ENCODE data around the gene HESX1. TPM values are rescaled to one million over a fixed set of nuclear protein-coding genes. Genes with fewer than 3 reads are reported as not detected.
A peak's percentile ranks its signal among the peaks of the same experiment; 100 is the strongest.

HESX1 gene
- total RNA-seq = not detected
- long read RNA-seq, partial matches to known transcripts = 0 of 1 reads
- long read RNA-seq, other reads (novel, unspliced or antisense) = 1 of 1 reads

DNA sequence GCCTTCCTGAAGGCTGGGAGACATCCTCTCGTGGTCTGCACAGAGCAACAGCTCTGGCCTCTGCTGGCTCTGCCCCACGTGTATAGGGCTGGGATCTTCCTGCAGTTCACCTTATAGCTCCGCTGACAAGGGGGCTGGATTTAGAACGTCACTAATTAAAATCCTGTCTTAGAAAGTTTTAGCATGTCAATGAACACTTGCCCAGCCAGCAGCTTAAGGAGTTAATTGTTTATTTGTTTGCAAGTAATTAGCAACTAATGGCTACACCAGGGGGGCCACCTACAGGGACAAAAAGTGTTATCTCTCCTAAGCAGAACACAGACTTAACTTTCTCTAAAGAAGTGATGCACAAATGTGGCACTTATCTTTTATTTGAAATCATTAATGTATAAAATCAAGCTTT is at the start of gene HESX1:
HESX1 (minus strand) TSS at position 84 of the 403 bp plus-strand sequence; CDS start at position 24, 60 bp downstream.
- DNase-seq (ENCODE audit: low spot score) = no peak

GRCh38 chr3:57244946-57245345 is 45.2 kb upstream of the HESX1 start:
- no peak for DNase-seq (ENCODE audit: low spot score)

GRCh38 chr3:57234613-57235575 is 35.1 kb upstream of the HESX1 start:
- no peak for DNase-seq (ENCODE audit: low spot score)

- DNase-seq (ENCODE audit: low spot score) = no peak
Measured at GRCh38 chr3:57233799-57234198, 34.0 kb upstream of the HESX1 start.

DNA sequence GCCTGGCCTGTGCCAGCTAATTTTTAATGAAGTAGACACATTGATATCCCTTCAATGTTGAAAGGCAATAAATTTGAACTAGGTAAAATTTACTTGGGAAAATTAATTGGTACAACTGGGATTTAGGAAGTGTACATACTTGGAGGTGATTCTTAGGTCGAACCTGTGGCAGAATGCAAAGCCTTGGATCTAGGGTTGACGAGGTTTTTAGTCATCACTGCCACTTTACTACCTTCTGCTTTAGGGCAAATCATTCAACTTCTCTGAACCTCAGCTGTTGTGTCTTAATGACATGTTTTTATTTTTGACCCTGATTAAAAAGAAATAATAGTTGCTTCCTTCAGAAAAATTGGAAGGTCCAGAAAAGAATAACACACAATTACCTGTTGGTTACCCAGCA is 30.2 kb upstream of the HESX1 start:
- no peak for DNase-seq (ENCODE audit: low spot score)

GRCh38 chr3:57227930-57228751 is 28.4 kb upstream of the HESX1 start:
- DNase-seq (ENCODE audit: low spot score) = no peak

- DNase-seq (ENCODE audit: low spot score) = peak; percentile 97
Measured at GRCh38 chr3:57227204-57227929, 27.6 kb upstream of the HESX1 start, which contains the start of gene APPL1. APPL1 (plus strand) TSS chr3:57227729; CDS start chr3:57227884, 155 bp downstream.

- DNase-seq (ENCODE audit: low spot score) = no peak
Measured at GRCh38 chr3:57226176-57226575, 26.4 kb upstream of the HESX1 start.

DNA sequence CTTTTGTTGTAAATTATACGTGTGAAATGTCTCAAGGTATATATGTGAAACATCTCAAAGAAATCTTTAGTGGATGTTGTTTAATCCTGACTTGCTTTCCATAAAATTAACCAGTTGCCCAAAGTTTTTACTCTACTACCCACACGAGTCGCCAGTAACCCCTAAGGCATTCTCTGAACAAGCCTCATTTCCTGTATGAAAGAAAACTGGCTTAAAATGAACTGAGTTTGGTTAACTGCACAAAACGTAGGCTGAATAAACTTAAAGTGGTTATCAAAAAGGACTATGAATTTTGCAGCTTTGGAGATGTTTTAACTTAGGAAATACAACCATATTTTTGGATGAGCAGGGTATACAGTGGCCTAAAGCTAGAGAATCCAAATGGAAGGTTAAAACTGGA is 25.1 kb upstream of the HESX1 start:
- no peak for DNase-seq (ENCODE audit: low spot score)

DNA sequence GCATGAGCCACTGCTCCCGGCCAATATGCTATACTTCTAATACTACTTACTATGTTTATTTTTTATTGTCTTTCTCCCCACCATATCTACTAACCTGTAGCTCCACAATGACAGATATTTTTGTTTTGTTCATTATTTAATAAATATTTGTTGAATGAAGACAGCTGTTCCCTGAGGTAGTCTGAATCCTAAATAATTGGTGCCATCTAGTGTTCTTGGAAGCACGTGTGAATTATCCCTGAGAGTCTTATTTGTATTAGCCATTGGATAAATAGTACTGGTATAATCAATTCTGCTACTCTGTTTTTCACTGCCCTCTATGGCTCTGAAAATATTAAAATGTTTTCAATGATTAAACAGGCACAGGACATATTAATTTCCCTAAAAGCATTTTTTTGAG is 22.1 kb upstream of the HESX1 start:
- no peak for DNase-seq (ENCODE audit: low spot score)

- DNase-seq (ENCODE audit: low spot score) = no peak
Measured at GRCh38 chr3:57206423-57206822, 6.6 kb upstream of the HESX1 start.

GRCh38 chr3:57194641-57195040 is 5.1 kb downstream of the HESX1 start:
- no peak for DNase-seq (ENCODE audit: low spot score)

DNA sequence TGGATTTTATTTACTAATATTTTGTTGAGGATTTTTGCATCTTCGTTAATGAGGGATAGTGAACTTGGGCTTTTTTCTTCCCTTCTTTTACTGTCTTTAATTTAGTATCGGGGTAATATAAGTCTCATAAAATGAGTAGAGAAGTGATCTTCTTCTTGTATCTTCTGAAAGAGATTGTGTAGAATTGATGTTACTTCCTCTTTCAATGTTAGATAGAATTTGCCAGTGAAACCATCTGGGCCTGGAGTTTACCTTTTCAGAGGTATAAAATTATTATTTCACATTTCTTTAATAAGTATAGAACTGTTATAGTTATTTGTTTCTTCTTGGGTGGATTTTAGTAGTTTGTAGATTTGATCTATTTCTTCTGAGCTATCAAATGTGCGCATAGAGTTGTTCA is 7.8 kb downstream of the HESX1 start:
- no peak for DNase-seq (ENCODE audit: low spot score)

GRCh38 chr3:57184526-57184925 is 15.3 kb downstream of the HESX1 start:
- no peak for DNase-seq (ENCODE audit: low spot score)

DNA sequence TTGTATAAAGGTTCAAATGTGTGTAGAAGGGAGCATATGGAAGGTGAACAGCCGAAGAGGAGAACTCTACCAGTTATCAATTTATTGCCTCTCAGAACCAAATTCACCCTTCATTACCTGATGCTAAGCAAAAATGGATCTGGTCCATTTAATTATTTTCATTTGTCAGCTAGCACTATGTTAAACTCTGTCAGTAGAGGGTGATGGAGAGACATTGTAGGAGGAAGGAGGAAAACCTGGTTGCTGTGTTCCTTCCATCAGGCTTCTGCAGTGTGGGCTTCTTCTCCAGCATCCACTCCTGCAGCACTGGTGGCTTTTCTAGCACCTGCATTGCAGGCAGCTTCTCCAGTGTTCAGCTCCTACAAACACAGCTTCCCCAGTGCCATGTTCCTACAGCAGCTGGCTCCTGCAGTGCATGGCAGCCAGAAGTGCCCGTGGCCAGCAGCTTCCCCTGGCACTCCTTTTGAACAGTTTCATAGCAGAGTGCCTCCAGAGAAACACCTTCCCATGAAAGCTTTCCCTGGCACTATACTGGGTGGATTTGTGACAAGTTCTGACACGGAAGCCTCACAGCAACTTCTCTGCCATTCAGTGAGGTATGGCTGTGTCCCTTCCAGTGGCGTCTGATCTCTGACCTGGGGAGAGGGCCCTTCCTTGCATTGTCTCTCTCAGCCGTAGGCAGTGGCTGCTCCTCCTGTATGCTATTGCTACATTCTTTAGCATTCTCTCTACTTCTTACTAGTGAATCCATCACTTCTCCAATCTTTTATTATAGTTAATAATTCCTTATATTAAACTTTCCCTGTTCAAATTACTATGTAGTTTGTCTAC is 20.0 kb downstream of the HESX1 start:
- no peak for DNase-seq (ENCODE audit: low spot score)

- DNase-seq (ENCODE audit: low spot score) = no peak
Measured at GRCh38 chr3:57176045-57176444, 23.7 kb downstream of the HESX1 start.

- no peak for DNase-seq (ENCODE audit: low spot score)
Measured at GRCh38 chr3:57173687-57174086, 26.1 kb downstream of the HESX1 start.

GRCh38 chr3:57170946-57171345 is 28.8 kb downstream of the HESX1 start:
- no peak for DNase-seq (ENCODE audit: low spot score)

DNA sequence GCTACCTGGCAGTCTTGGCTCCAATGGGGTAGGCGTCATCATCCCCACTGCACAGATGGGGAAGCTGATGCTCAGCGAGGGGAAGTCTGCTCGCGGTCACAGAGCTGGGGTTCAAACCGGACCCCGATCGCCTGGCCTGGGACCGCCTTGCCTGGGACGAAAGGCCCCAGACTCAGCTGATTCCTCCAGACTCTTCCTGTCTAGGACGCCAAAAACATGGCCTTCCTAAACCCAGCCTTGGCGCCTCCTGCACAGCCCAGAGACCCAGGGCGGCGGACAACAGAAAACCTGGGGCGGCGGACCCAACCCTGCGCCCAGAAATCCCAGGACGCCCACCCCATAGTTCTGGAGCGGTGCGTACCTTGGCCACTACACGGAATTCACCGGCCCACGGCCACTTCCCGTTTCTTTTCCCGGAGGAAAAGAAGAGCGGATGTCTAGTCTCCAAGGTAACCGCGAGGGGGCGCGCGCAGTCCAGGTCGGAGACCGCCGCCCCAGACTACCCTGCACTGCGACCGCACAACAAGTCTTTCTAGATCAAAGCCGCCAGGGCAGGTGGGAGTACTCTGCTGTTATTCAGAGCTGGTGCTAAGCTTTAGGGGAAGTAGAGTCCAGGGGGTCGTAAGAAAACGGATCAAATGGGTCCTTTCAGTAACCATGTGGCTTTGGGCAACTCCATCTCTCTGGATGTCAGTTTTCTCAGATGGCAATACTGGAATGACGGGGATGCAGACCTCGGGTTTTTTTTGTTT is 29.7 kb downstream of the HESX1 start:
- no peak for DNase-seq (ENCODE audit: low spot score)

- no peak for DNase-seq (ENCODE audit: low spot score)
Measured at GRCh38 chr3:57169108-57169507, 30.7 kb downstream of the HESX1 start.

Data from mesenteric fat pad (tissue), 1 donor.